HPDE6-E6E7 (cell line): ENCODE measurements around the gene PHF13.

ENCODE experiments used
- DNase-seq: peaks from one replicate; pipeline ENCODE4 v3.0.0; 2011; ENCODE audit warnings: missing footprints; ENCODE audit errors: extremely low spot score

The PHF13 gene

GRCh38 chr1:6601923-6602668 is 11.4 kb upstream of the PHF13 start:
- no peak for DNase-seq

- no peak for DNase-seq
Measured at GRCh38 chr1:6602669-6603237, 10.8 kb upstream of the PHF13 start, which contains the start of gene KLHL21. KLHL21 (minus strand) TSS chr1:6602869; CDS start chr1:6602817, 52 bp downstream.

- no peak for DNase-seq
Measured at GRCh38 chr1:6603238-6603914, 10.2 kb upstream of the PHF13 start.

- DNase-seq: no peak
Measured at GRCh38 chr1:6603915-6604558, 9.5 kb upstream of the PHF13 start.

GRCh38 chr1:6612641-6613360 is 730 bp upstream of the PHF13 start:
- DNase-seq: no peak

GRCh38 chr1:6614019-6614928 is 743 bp downstream of the PHF13 start:
- no peak for DNase-seq

GRCh38 chr1:6614929-6615785 is 1.6 kb downstream of the PHF13 start:
- no peak for DNase-seq

GRCh38 chr1:6619045-6619444 is 5.5 kb downstream of the PHF13 start:
- no peak for DNase-seq

- DNase-seq: no peak
Measured at GRCh38 chr1:6621429-6622391, 8.2 kb downstream of the PHF13 start.

GRCh38 chr1:6622396-6623152 is 9.0 kb downstream of the PHF13 start:
- no peak for DNase-seq

GRCh38 chr1:6623269-6623965 is 9.9 kb downstream of the PHF13 start:
- no peak for DNase-seq

GRCh38 chr1:6624710-6625583 is 11.4 kb downstream of the PHF13 start, which contains the start of gene THAP3:
THAP3 (plus strand) TSS chr1:6624868; CDS start chr1:6625219, 351 bp downstream.
- DNase-seq: peak; percentile 76

GRCh38 chr1:6625584-6626149 is 12.1 kb downstream of the PHF13 start:
- no peak for DNase-seq

GRCh38 chr1:6627031-6627430 is 13.5 kb downstream of the PHF13 start:
- DNase-seq: no peak

- no peak for DNase-seq
Measured at GRCh38 chr1:6627841-6628545, 14.5 kb downstream of the PHF13 start.
